ENCODE data around the gene C1D.
"Not testable (repeated sequence)": the region's sequence is repeated elsewhere in the genome, so short reads cannot be mapped to it uniquely, and the experiment has no call there.

The C1D gene

DNA sequence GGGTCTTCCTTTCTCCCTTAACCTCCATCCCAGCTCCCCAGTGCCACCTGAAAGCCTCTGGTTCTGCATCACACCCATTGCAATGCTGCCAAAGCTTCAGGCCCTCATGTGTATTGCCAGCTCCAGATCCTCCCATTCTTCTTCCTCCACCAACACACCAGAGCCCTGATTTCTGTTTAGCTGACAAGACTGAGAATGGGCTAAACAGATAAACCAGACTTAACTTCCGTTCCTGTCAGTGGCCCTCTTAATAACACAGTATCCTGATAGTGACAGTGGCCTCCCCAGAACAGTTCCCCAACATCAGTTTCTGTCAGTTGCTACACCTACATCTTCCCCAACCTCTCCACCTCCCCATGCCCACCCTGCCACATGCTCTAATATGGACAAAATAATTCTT is 31.3 kb upstream of the C1D start:
- Histone ChIP-seq H3K4me1 (ENCODE audit: control insufficient read depth, insufficient read depth, low read length) (no peaks in the 10 kb centered on the region), H3K27me3 (ENCODE audit: control insufficient read depth, insufficient read depth, low read length, poor library complexity, severe bottlenecking) (no peaks in the 10 kb centered on the region), H3K4me3 (ENCODE audit: insufficient read depth, low read depth, low read length) (no peak overlapping the region), H3K36me3 (ENCODE audit: control insufficient read depth, insufficient read depth, low read length) (no peaks in the 10 kb centered on the region), H3K9me3 (ENCODE audit: control insufficient read depth, low read length) (no peaks in the 10 kb centered on the region), H3K27ac (ENCODE audit: insufficient read depth, low read depth, low read length, poor library complexity, severe bottlenecking) (no peak overlapping the region)
- WGBS, 2 experiments, result 76 to 90% methylated on average over 1 of the region's 1 CpG

DNA sequence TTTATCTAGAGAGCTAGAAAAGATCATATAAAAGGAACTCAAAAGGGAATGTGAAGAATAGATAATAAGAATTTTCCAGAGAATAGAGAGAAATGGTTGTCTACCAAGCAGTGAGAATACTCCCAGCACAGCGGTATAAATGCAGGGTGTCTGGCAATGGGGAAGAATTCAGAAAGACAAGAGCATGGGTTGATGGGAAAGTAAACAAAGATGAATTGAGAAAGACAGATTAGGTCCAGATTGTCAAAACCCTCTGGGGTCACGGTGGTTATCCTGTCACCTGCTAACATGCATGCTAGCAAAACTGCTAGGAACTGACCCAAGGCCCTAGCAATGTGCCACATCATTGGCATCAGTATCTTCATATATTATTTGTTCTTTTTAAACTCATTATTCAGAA is 30.8 kb upstream of the C1D start:
- H3K4me1 ChIP-seq (ENCODE audit: control insufficient read depth, insufficient read depth, low read length), result no peaks in the 10 kb centered on the region
- no peaks in the 10 kb centered on the region for H3K36me3 ChIP-seq (ENCODE audit: control insufficient read depth, insufficient read depth, low read length)
- 90 to 92% methylated on average over 2 of the region's 2 CpGs for WGBS, 2 experiments
- H3K27me3 ChIP-seq (ENCODE audit: control insufficient read depth, insufficient read depth, low read length, poor library complexity, severe bottlenecking), result no peaks in the 10 kb centered on the region
- H3K4me3 ChIP-seq (ENCODE audit: insufficient read depth, low read depth, low read length), result no peak overlapping the region
- H3K9me3 ChIP-seq (ENCODE audit: control insufficient read depth, low read length), result no peaks in the 10 kb centered on the region
- H3K27ac ChIP-seq (ENCODE audit: insufficient read depth, low read depth, low read length, poor library complexity, severe bottlenecking), result no peak overlapping the region

DNA sequence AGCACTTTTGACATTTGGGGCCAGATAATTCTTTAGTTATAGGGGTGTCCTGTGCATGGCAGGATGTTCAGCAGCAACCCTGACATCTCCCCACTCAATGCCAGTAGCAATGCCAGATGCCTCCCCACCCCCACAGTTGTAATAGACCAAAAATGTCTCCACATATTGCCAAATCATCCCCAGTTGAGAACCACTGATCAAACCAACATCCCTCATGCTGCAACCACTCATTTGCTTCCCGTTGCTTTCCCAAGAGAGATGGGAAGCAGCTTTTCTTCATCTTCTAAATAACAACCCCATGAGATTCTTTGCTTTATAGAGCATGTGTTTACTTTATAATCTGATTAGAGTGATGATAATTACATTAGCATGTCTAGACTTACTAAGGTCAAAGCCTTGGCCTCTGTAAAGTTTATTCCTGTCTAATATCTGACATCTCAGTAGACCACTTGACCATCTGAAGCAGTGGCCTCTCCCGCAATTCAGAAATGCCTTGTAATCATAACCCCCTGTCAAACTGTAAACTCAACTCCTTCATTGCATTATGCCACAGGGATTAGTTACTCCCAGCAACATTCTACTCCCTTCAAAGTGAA is 28.7 kb upstream of the C1D start:
- no peaks in the 10 kb centered on the region for H3K4me1 ChIP-seq (ENCODE audit: control insufficient read depth, insufficient read depth, low read length)
- no peaks in the 10 kb centered on the region for H3K27me3 ChIP-seq (ENCODE audit: control insufficient read depth, insufficient read depth, low read length, poor library complexity, severe bottlenecking)
- no peaks in the 10 kb centered on the region for H3K9me3 ChIP-seq (ENCODE audit: control insufficient read depth, low read length)
- WGBS, 2 experiments, result 89 to 98% methylated on average over 2 of the region's 2 CpGs
- no peak overlapping the region for H3K27ac ChIP-seq (ENCODE audit: insufficient read depth, low read depth, low read length, poor library complexity, severe bottlenecking)
- no peak overlapping the region for H3K4me3 ChIP-seq (ENCODE audit: insufficient read depth, low read depth, low read length)
- H3K36me3 ChIP-seq (ENCODE audit: control insufficient read depth, insufficient read depth, low read length), result no peaks in the 10 kb centered on the region

DNA sequence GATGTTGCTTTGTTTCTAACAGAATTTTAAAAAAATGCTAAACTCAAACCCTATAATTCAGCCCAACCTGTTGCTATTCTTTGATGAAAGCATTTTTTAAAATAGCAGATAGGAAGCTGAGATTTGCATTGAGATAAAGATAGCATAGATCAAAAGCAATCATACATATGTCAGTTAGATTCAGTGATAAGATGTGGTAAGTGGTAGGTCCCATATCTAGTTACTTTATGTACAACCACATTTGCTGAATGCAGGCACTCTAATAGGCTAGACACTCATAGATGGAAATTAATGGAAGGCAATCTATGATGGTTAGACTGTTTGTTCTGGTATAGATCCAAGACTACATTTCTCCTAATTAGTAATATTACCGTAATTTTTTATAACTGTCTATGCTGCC is 27.2 kb upstream of the C1D start:
- no peaks in the 10 kb centered on the region for H3K27me3 ChIP-seq (ENCODE audit: control insufficient read depth, insufficient read depth, low read length, poor library complexity, severe bottlenecking)
- no peak overlapping the region for H3K27ac ChIP-seq (ENCODE audit: insufficient read depth, low read depth, low read length, poor library complexity, severe bottlenecking)
- no peaks in the 10 kb centered on the region for H3K9me3 ChIP-seq (ENCODE audit: control insufficient read depth, low read length)
- H3K36me3 ChIP-seq (ENCODE audit: control insufficient read depth, insufficient read depth, low read length), result no peaks in the 10 kb centered on the region
- no CpG with 5 or more reads among the region's 1 CpG for WGBS, 2 experiments
- no peak overlapping the region for H3K4me3 ChIP-seq (ENCODE audit: insufficient read depth, low read depth, low read length)
- H3K4me1 ChIP-seq (ENCODE audit: control insufficient read depth, insufficient read depth, low read length), result no peaks in the 10 kb centered on the region

DNA sequence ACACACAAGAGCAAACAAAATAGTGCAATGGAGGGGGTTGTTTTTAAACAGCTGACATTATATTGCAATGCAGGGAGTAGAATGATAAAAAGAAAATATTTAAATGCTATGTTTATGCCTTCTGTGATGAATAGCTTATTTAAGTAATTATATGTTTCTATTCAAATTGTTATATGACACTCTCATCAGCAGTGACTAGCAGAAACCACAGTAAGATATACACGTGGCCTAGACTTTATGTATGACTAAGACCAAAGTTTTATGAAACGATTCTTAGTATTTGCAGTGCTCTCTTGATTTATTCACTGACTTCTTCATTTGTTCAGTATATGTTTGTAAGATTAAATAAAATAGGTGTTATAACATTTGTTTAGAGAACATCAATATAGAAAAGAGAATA is 26.1 kb upstream of the C1D start:
- Histone ChIP-seq H3K4me1 (ENCODE audit: control insufficient read depth, insufficient read depth, low read length) (no peaks in the 10 kb centered on the region), H3K4me3 (ENCODE audit: insufficient read depth, low read depth, low read length) (no peak overlapping the region), H3K36me3 (ENCODE audit: control insufficient read depth, insufficient read depth, low read length) (no peaks in the 10 kb centered on the region), H3K27me3 (ENCODE audit: control insufficient read depth, insufficient read depth, low read length, poor library complexity, severe bottlenecking) (no peaks in the 10 kb centered on the region), H3K27ac (ENCODE audit: insufficient read depth, low read depth, low read length, poor library complexity, severe bottlenecking) (no peak overlapping the region), H3K9me3 (ENCODE audit: control insufficient read depth, low read length) (no peaks in the 10 kb centered on the region)
- 87 to 100% methylated on average over 1 to 2 of the region's 2 CpGs for WGBS, 2 experiments

DNA sequence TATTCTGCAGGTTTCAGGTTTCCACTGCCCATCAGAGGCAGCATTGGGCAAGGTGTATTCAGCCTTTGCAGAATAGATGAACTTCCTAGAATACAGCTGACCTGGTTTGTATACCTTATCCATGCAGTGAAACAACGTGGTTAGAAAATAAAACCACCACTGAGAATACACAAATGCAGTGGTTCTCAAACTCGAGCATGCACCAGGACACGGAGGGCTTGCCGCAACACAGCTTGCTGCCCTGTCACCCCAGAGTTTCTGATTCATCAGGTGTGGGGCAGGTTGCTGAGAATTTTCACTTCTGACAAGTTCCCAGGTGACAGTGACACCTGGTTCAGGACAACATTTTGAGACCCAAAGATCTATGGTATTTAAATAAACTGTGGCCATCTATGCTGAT is 23.4 kb upstream of the C1D start:
- Histone ChIP-seq H3K27ac (ENCODE audit: insufficient read depth, low read depth, low read length, poor library complexity, severe bottlenecking) (no peak overlapping the region), H3K36me3 (ENCODE audit: control insufficient read depth, insufficient read depth, low read length) (no peaks in the 10 kb centered on the region), H3K4me3 (ENCODE audit: insufficient read depth, low read depth, low read length) (no peak overlapping the region), H3K9me3 (ENCODE audit: control insufficient read depth, low read length) (no peaks in the 10 kb centered on the region), H3K27me3 (ENCODE audit: control insufficient read depth, insufficient read depth, low read length, poor library complexity, severe bottlenecking) (no peaks in the 10 kb centered on the region), H3K4me1 (ENCODE audit: control insufficient read depth, insufficient read depth, low read length) (no peaks in the 10 kb centered on the region)
- WGBS, 2 experiments, result 80 to 90% methylated on average over 4 of the region's 4 CpGs

DNA sequence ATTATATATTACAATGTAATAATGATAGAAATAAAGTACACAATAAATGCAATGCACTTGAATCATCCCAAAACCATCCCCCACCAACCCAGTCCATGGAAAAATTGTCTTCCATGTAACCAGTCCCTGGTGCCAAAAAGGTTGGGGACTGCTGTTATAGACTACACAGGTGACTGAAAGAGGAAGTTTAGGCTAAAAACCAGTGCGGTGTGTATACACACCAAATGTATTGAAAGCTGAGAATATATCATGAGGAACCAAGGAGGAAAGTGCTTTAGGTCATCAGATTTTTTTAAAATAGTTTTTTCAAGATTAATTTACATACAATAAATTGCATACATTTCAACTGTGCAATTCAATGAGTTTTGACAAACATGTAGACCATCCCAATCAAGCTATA is 20.5 kb upstream of the C1D start:
- Histone ChIP-seq H3K27ac (ENCODE audit: insufficient read depth, low read depth, low read length, poor library complexity, severe bottlenecking) (no peak overlapping the region), H3K36me3 (ENCODE audit: control insufficient read depth, insufficient read depth, low read length) (no peaks in the 10 kb centered on the region), H3K4me1 (ENCODE audit: control insufficient read depth, insufficient read depth, low read length) (no peaks in the 10 kb centered on the region), H3K4me3 (ENCODE audit: insufficient read depth, low read depth, low read length) (no peak overlapping the region), H3K27me3 (ENCODE audit: control insufficient read depth, insufficient read depth, low read length, poor library complexity, severe bottlenecking) (no peaks in the 10 kb centered on the region), H3K9me3 (ENCODE audit: control insufficient read depth, low read length) (no peaks in the 10 kb centered on the region)
- WGBS, 2 experiments, result 88 to 90% methylated on average over 1 of the region's 1 CpG

DNA sequence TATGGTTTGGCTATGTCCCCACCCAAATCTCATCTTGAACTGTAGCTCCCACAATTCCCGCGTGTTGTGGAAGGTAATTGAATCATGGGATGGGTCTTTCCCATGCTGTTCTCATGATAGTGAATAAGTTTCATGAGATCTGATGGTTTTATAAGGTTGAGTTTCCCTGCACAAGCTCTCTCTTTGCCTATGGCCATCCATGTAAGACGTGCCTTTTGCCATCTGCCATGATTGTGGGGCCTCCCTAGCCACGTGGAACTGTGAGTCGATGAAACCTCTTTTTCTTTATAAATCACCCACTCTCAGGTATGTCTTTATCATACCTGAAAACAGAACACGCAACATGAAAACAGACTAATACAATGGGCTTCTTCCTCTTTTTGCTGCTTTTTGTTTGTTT is 11.2 kb upstream of the C1D start:
- Histone ChIP-seq H3K36me3 (ENCODE audit: control insufficient read depth, insufficient read depth, low read length) (no peaks in the 10 kb centered on the region), H3K4me3 (ENCODE audit: insufficient read depth, low read depth, low read length) (no peak overlapping the region), H3K4me1 (ENCODE audit: control insufficient read depth, insufficient read depth, low read length) (no peaks in the 10 kb centered on the region), H3K27ac (ENCODE audit: insufficient read depth, low read depth, low read length, poor library complexity, severe bottlenecking) (no peak overlapping the region), H3K27me3 (ENCODE audit: control insufficient read depth, insufficient read depth, low read length, poor library complexity, severe bottlenecking) (peaks cover 8% of the 10 kb centered on the region), H3K9me3 (ENCODE audit: control insufficient read depth, low read length) (no peaks in the 10 kb centered on the region)
- 87 to 89% methylated on average over 6 of the region's 6 CpGs for WGBS, 2 experiments

DNA sequence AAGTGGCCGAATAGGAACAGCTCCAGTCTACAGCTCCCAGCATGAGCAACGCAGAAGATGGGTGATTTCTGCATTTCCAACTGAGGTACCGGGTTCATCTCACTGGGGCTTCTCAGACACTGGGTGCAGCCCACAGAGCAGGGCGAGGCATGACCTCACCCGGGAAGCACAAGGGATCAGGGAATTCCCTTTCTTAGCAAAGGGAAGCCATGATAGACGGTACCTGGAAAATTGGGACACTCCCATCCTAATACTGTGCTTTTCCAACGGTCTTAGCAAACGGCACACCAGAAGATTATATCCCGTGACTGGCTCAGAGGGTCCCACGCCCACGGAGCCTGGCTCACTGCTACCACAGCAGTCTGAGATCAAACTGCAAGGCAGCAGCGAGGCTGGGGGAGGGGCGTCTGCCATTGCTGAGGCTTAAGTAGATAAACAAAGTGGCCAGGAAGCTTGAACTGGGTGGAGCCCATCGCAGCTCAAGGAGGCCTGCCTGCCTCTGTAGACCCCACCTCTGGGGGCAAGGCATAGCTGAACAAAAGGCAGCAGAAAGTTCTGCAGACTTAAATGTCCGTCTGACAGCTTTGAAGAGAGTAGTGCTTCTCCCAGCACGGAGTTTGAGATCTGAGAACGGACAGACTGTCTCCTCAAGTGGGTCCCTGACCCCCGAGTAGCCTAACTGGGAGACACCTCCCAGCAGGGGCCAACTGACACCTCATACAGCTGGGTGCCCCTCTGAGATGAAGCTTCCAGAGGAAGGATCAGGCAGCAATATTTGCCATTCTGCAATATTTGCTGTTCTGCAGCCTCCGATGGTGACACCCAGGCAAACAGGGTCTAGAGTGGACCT is 1.2 kb upstream of the C1D start:
- H3K4me1 ChIP-seq (ENCODE audit: control insufficient read depth, insufficient read depth, low read length); H3K4me3 ChIP-seq (ENCODE audit: insufficient read depth, low read depth, low read length); H3K27ac ChIP-seq (ENCODE audit: insufficient read depth, low read depth, low read length, poor library complexity, severe bottlenecking); H3K27me3 ChIP-seq (ENCODE audit: control insufficient read depth, insufficient read depth, low read length, poor library complexity, severe bottlenecking); H3K36me3 ChIP-seq (ENCODE audit: control insufficient read depth, insufficient read depth, low read length); H3K9me3 ChIP-seq (ENCODE audit: control insufficient read depth, low read length): not testable (repeated sequence)
- WGBS, 2 experiments, result 84 to 87% methylated on average over 19 of the region's 19 CpGs

DNA sequence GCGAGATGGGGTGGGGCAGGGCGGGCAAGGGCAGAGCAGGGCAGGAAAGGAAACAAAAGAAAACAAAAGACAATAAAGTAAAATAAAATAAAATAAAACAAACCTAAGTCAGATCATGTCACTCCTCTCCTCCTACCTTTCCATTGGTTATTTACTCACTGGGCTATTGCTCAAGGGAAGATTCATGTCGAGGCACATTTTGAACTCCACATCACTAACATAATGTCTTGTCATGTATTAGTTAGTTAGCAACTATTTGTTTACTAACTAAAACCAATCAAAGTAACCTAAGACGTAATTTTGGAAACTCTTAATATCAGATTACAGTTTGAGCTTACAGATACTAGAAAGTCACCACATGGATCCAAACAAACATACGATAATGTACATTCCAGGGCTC is 2.2 kb downstream of the C1D start:
- no peak overlapping the region for H3K27ac ChIP-seq (ENCODE audit: insufficient read depth, low read depth, low read length, poor library complexity, severe bottlenecking)
- peaks cover 9% of the 10 kb centered on the region for H3K4me1 ChIP-seq (ENCODE audit: control insufficient read depth, insufficient read depth, low read length)
- H3K9me3 ChIP-seq (ENCODE audit: control insufficient read depth, low read length), result no peaks in the 10 kb centered on the region
- H3K36me3 ChIP-seq (ENCODE audit: control insufficient read depth, insufficient read depth, low read length), result no peaks in the 10 kb centered on the region
- WGBS, 2 experiments, result 83 to 84% methylated on average over 4 of the region's 5 CpGs
- no peaks in the 10 kb centered on the region for H3K27me3 ChIP-seq (ENCODE audit: control insufficient read depth, insufficient read depth, low read length, poor library complexity, severe bottlenecking)
- H3K4me3 ChIP-seq (ENCODE audit: insufficient read depth, low read depth, low read length), result no peak overlapping the region

All from ectodermal cell (in vitro differentiated cells).